ENCODE data around the gene PLA2G4A.

- TF ChIP-seq POLR2AphosphoS5 (IDR thresholded peaks at IDR 0.05; ENCODE audit: low read depth, low read length) (no peak), POLR2A (IDR thresholded peaks at IDR 0.05; ENCODE audit: low read depth, low read length) (no peak)
These were observed 13.8 kb downstream of the PLA2G4A start for GRCh38 chr1:186842547-186842946.
